ENCODE measurements around the gene AACS. TPM values are rescaled to one million over a fixed set of nuclear protein-coding genes. Genes with fewer than 3 reads are reported as not detected.
A peak's percentile ranks its signal among the peaks of the same experiment; 100 is the strongest.

The AACS gene
- total and polyA plus RNA-seq, 2 of the 13 experiments (the other 11 are each of a cell fraction or from before 2014, with no cell fraction given): 23.3 to 28.8 TPM

DNA sequence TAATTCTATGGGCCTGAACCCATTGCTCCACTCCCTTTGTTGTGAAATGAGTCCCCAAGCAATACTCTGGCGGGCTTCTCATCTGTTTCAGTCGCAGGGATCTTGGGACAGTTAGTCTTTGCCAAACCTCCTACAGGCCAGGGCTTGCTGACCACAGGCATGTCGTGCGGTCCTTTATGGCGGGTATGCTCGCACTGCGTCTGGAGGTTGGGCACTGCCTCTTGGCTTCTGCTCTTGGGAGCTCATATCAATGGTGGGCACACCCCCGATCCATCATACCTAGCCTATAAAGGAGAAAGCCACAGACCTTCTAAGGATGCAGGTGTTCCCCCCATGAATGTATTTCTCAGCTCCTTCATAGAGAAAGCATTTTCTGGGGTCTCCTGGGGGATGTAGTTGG is 99.3 kb downstream of the AACS start:
- Histone ChIP-seq H3K27me3 (ENCODE audit: control insufficient read depth in 1 of 2, insufficient read depth in 2 of 2, low read length in 2 of 2) (peaks cover 2 to 11% of the 10 kb centered on the region in 2 experiments; a peak in 2 of 5 replicates), H3K9me3 (ENCODE audit: low read length) (no peaks in the 10 kb centered on the region), H3K4me3 (replicated peaks in 1 of 3; ENCODE audit: insufficient read depth in 1 of 3, low read depth in 2 of 3, low read length in 3 of 3) (no peak overlapping the region), H3K79me2 (ENCODE audit: insufficient read depth, low read length) (no peaks in the 10 kb centered on the region), H3K4me2 (ENCODE audit: low read depth, low read length) (no peak overlapping the region), H2AFZ (ENCODE audit: low read length) (no peak overlapping the region), H4K20me1 (ENCODE audit: insufficient read depth, low read length) (no peaks in the 10 kb centered on the region), H3K9ac (ENCODE audit: insufficient read depth, low read depth, low read length) (no peak overlapping the region), H3K4me1 (ENCODE audit: insufficient read depth, low read length) (no peaks in the 10 kb centered on the region), H3K27ac (ENCODE audit: extremely low read length, insufficient read depth, low read length) (no peak overlapping the region), H3K36me3 (replicated peaks in 1 of 2; ENCODE audit: control insufficient read depth in 1 of 2, insufficient read depth in 2 of 2, low read length in 2 of 2) (no peaks in the 10 kb centered on the region)
- POLR2A ChIA-PET: no interaction called here
- 42% methylated on average over 8 of the region's 8 CpGs for WGBS (ENCODE audit: low lambda C conversion rate)
- ATAC-seq: no peak
- intact Hi-C loops (cut with micrococcal nuclease; ENCODE audit: unreplicated experiment) (no loop called here), in situ Hi-C loops (cut with HindIII; ENCODE audit: extremely low pct_ligation_motif_present, low pct_unique_long_range_greater_than_20kb) (no loop called here)
- BruUV-seq (replicated peaks): no TSS peak
- CTCF ChIA-PET (ENCODE audit: low intra/inter-chr PET ratio, low total read pairs): no interaction called here
- TF ChIP-seq PBX3 (CRISPR knock-in tag; IDR thresholded peaks at IDR 0.05; ENCODE audit: borderline replicate concordance) (no peak), ZNF530 (CRISPR knock-in tag; IDR thresholded peaks at IDR 0.05; ENCODE audit: low read depth) (no peak)
- no peak for FAIRE-seq
- DNase-seq (ENCODE audit: low spot score): no peak

GRCh38 chr12:125166041-125166440 is 100.8 kb downstream of the AACS start:
- ChIA-PET CTCF (ENCODE audit: low intra/inter-chr PET ratio, low total read pairs) (no interaction called here), POLR2A (no interaction called here)
- H3K9ac ChIP-seq (ENCODE audit: insufficient read depth, low read depth, low read length): no peak overlapping the region
- no peak for FAIRE-seq
- no peak for ATAC-seq
- in situ Hi-C loops (cut with HindIII; ENCODE audit: extremely low pct_ligation_motif_present, low pct_unique_long_range_greater_than_20kb): no loop called here
- no peaks in the 10 kb centered on the region for H3K36me3 ChIP-seq (replicated peaks in 1 of 2; ENCODE audit: control insufficient read depth in 1 of 2, insufficient read depth in 2 of 2, low read length in 2 of 2)
- H3K4me3 ChIP-seq (replicated peaks in 1 of 3; ENCODE audit: insufficient read depth in 1 of 3, low read depth in 2 of 3, low read length in 3 of 3): no peak overlapping the region
- TF ChIP-seq ZNF30 (CRISPR knock-in tag; IDR thresholded peaks at IDR 0.05) (no peak), ZNF572 (CRISPR knock-in tag; IDR thresholded peaks at IDR 0.05) (no peak), ZNF180 (CRISPR knock-in tag; IDR thresholded peaks at IDR 0.05; ENCODE audit: borderline replicate concordance, low read depth) (no peak), SAP130 (CRISPR knock-in tag; IDR thresholded peaks at IDR 0.05; ENCODE audit: low read depth) (no peak), MAFK (conservative IDR thresholded peaks at IDR 0.05 in 1 of 2, IDR thresholded peaks at IDR 0.05 in 1 of 2; ENCODE audit: low read length in 2 of 2) (peak in 1 of 2 experiments; percentile 17; a peak in 1 of 4 replicates), HNRNPUL1 (IDR thresholded peaks at IDR 0.05; ENCODE audit: low read depth, low read length) (no peak), U2AF1 (optimal IDR thresholded peaks at IDR 0.05; ENCODE audit: low read depth, low read length) (no peak)
- H3K27me3 ChIP-seq (ENCODE audit: control insufficient read depth in 1 of 2, insufficient read depth in 2 of 2, low read length in 2 of 2): peaks cover 2 to 21% of the 10 kb centered on the region in 2 experiments; a peak in 2 of 5 replicates
- intact Hi-C loops (cut with micrococcal nuclease; ENCODE audit: unreplicated experiment): no loop called here
- H3K79me2 ChIP-seq (ENCODE audit: insufficient read depth, low read length): no peaks in the 10 kb centered on the region
- no peaks in the 10 kb centered on the region for H3K4me1 ChIP-seq (ENCODE audit: insufficient read depth, low read length)
- no peak overlapping the region for H3K27ac ChIP-seq (ENCODE audit: extremely low read length, insufficient read depth, low read length)
- H2AFZ ChIP-seq (ENCODE audit: low read length): no peak overlapping the region
- no peak for DNase-seq (ENCODE audit: low spot score)
- BruUV-seq (replicated peaks): no TSS peak
- WGBS (ENCODE audit: low lambda C conversion rate): 0% methylated on average over 4 of the region's 4 CpGs
- no peak overlapping the region for H3K4me2 ChIP-seq (ENCODE audit: low read depth, low read length)
- H3K9me3 ChIP-seq (ENCODE audit: low read length): no peaks in the 10 kb centered on the region
- H4K20me1 ChIP-seq (ENCODE audit: insufficient read depth, low read length): no peaks in the 10 kb centered on the region
